Fibroblast of lung (primary cell): ENCODE data around the gene SYT15. TPM values are rescaled to one million over a fixed set of nuclear protein-coding genes. Genes with fewer than 3 reads are reported as not detected.

Experiments
- DNase-seq, 2 donors: peaks; one replicate each; pipeline versions ENCODE4 v3.0.0 to v3.0.0-alpha.2; 2010; ENCODE audit warnings: low read depth in 2 of 2
- H2AFZ ChIP-seq: 2 replicates; pipeline ENCODE4 v1.5.1; 2012; ENCODE audit warnings: low read length, control low read depth, inconsistent platforms
- H3K27ac ChIP-seq: 2 replicates; pipeline ENCODE4 v1.5.1; 2011; ENCODE audit warnings: low read length, control low read depth; ENCODE audit not compliant: insufficient read depth
- H3K27me3 ChIP-seq: 2 replicates; pipeline ENCODE4 v1.5.1; 2011; ENCODE audit warnings: mild to moderate bottlenecking, low read length; ENCODE audit not compliant: control insufficient read depth, insufficient read depth
- H3K36me3 ChIP-seq: 2 replicates; pipeline ENCODE4 v1.5.1; 2011; ENCODE audit warnings: low read length; ENCODE audit not compliant: control insufficient read depth, insufficient read depth
- H3K4me1 ChIP-seq: 2 replicates; pipeline ENCODE4 v1.5.1; 2011; ENCODE audit warnings: low read length; ENCODE audit not compliant: control insufficient read depth, insufficient read depth; ENCODE audit errors: extremely low read depth
- H3K4me2 ChIP-seq: 2 replicates; pipeline ENCODE4 v1.5.1; 2011; ENCODE audit warnings: low read length, control low read depth; ENCODE audit not compliant: insufficient read depth; ENCODE audit errors: extremely low read depth
- H3K4me3 ChIP-seq, 4 experiments: fragments of 200-600 bp in 1 of 4; sonication (generic) in 1 of 4; replicated peaks in 1 of 4; 2 replicates each; pipeline ENCODE4 v1.5.1; 2011 to 2016; ENCODE audit warnings: low read length in 4 of 4, low read depth in 3 of 4, mild to moderate bottlenecking in 3 of 4, control low read depth in 2 of 4, inconsistent platforms in 1 of 4, mixed read lengths in 1 of 4; ENCODE audit not compliant: insufficient read depth in 1 of 4; ENCODE audit errors: control extremely low read depth in 1 of 4
- H3K79me2 ChIP-seq: 2 replicates; pipeline ENCODE4 v1.5.1; 2012; ENCODE audit warnings: mild to moderate bottlenecking, low read length, inconsistent platforms; ENCODE audit not compliant: control insufficient read depth, insufficient read depth
- H3K9ac ChIP-seq: 2 replicates; pipeline ENCODE4 v1.5.1; 2011; ENCODE audit warnings: mild to moderate bottlenecking, low read length, control low read depth; ENCODE audit not compliant: insufficient read depth
- H3K9me3 ChIP-seq: 2 replicates; pipeline ENCODE4 v1.5.1; 2012; ENCODE audit warnings: low read depth, low read length; ENCODE audit not compliant: control insufficient read depth, insufficient read depth
- H4K20me1 ChIP-seq: 2 replicates; pipeline ENCODE4 v1.5.1; 2011; ENCODE audit warnings: low read length; ENCODE audit not compliant: control insufficient read depth, insufficient read depth; ENCODE audit errors: extremely low read depth
- CTCF ChIP-seq, 2 donors: IDR thresholded peaks in 1 of 2; conservative IDR thresholded peaks in 1 of 2; 1 replicate in 1 of 2; 2 replicates in 1 of 2; pipeline ENCODE4 v1.5.1; 2011 to 2012; ENCODE audit warnings: low read length in 2 of 2, control low read depth in 1 of 2, inconsistent platforms in 1 of 2, low read depth in 1 of 2, mild to moderate bottlenecking in 1 of 2
- EZH2 ChIP-seq: IDR thresholded peaks from 2 replicates; pipeline ENCODE4 v1.5.1; 2012; ENCODE audit warnings: low read length, control low read depth, mild to moderate bottlenecking; ENCODE audit errors: missing control alignments
- polyA plus RNA-seq, 2 donors: library from polyadenylated mRNA; depleted of rRNA in 1 of 2; stranded (reverse) in 1 of 2; unstranded in 1 of 2; fragments of >200 nt; gene quantifications; 2 replicates each; pipeline ENCODE4 v1.2.1, GENCODE V29; 2011 to 2012; ENCODE audit warnings: missing spikeins in 1 of 2
- total RNA-seq: library from RNA; depleted of rRNA; stranded (reverse); fragments of >200 nt; gene quantifications from 2 replicates; pipeline ENCODE4 v1.2.1, GENCODE V29; 2014

SYT15 gene
- total and polyA plus RNA-seq, 2 donors (not counting 1 experiment from before 2014, with no cell fraction given) = under 0.01 to 0.31 TPM

- no peak for DNase-seq
- H3K27ac ChIP-seq = no peak within 1 kb of the TSS
Observed at GRCh38 chr10:46556515-46557318, 22.2 kb upstream of the SYT15 start, which contains the start of gene GPRIN2. TSS of gene GPRIN2 (minus strand) at chr10:46556658. CDS start at chr10:46550736, 5,922 bp downstream.

GRCh38 chr10:46557319-46558121 lies 21.4 kb upstream of the SYT15 start:
- Histone ChIP-seq H3K27ac (no peak overlapping the region), H3K4me1 (no peaks in the 10 kb centered on the region), H4K20me1 (no peaks in the 10 kb centered on the region), H3K4me3 (no peak overlapping the region), H3K27me3 (peaks cover 63% of the 10 kb centered on the region), H3K9me3 (no peaks in the 10 kb centered on the region), H3K9ac (no peak overlapping the region), H3K36me3 (no peaks in the 10 kb centered on the region), H2AFZ (no peak overlapping the region), H3K4me2 (no peak overlapping the region), H3K79me2 (no peaks in the 10 kb centered on the region)
- DNase-seq = no peak
- TF ChIP-seq CTCF (conservative IDR thresholded peaks at IDR 0.05 in 1 of 2, IDR thresholded peaks at IDR 0.05 in 1 of 2; ENCODE audit: low read depth in 1 of 2, low read length in 2 of 2) (no peak), EZH2 (no peak)

More at GRCh38 chr10:46556515-46557318, 22.2 kb upstream of the SYT15 start, which contains the start of gene GPRIN2:
- H3K9ac ChIP-seq = no peak within 1 kb of the TSS
- H4K20me1 ChIP-seq = no peaks in the 10 kb centered on the region
- H3K4me3 ChIP-seq = no peak within 1 kb of the TSS
- H3K36me3 ChIP-seq = no peaks in the 10 kb centered on the region
- no peak within 1 kb of the TSS for H2AFZ ChIP-seq
- TF ChIP-seq EZH2 = peak; percentile 51
- TF ChIP-seq CTCF (conservative IDR thresholded peaks at IDR 0.05 in 1 of 2, IDR thresholded peaks at IDR 0.05 in 1 of 2; ENCODE audit: low read depth in 1 of 2, low read length in 2 of 2) = no peak
- no peaks in the 10 kb centered on the region for H3K9me3 ChIP-seq
- peaks cover 66% of the 10 kb centered on the region for H3K27me3 ChIP-seq
- no peaks in the 10 kb centered on the region for H3K4me1 ChIP-seq
- no peak within 1 kb of the TSS for H3K4me2 ChIP-seq
- H3K79me2 ChIP-seq = no peaks in the 10 kb centered on the region

GRCh38 chr10:46558122-46558391 lies 20.9 kb upstream of the SYT15 start:
- Histone ChIP-seq H3K79me2 (no peaks in the 10 kb centered on the region), H3K4me3 (no peak overlapping the region), H3K27ac (no peak overlapping the region), H2AFZ (no peak overlapping the region), H3K4me2 (no peak overlapping the region), H3K9ac (no peak overlapping the region), H3K9me3 (no peaks in the 10 kb centered on the region), H4K20me1 (no peaks in the 10 kb centered on the region), H3K36me3 (no peaks in the 10 kb centered on the region), H3K4me1 (no peaks in the 10 kb centered on the region), H3K27me3 (peaks cover 58% of the 10 kb centered on the region)
- TF ChIP-seq EZH2 (no peak), CTCF (conservative IDR thresholded peaks at IDR 0.05 in 1 of 2, IDR thresholded peaks at IDR 0.05 in 1 of 2; ENCODE audit: low read depth in 1 of 2, low read length in 2 of 2) (no peak)
- no peak for DNase-seq
